Measurements from ENCODE around the gene THEMIS. TPM values are rescaled to one million over a fixed set of nuclear protein-coding genes. Genes with fewer than 3 reads are reported as not detected.

The THEMIS gene
- total and polyA plus RNA-seq, 2 of the 4 experiments (the other 2 are of a cell fraction): not detected

GRCh38 chr6:127921982-127922381, 21.1 kb upstream of the THEMIS start:
- H3K79me1 ChIP-seq (ENCODE audit: low read depth in 1 of 2, low read length in 2 of 2): no peaks in the 10 kb centered on the region
- no peak overlapping the region for H2BK120ac ChIP-seq (ENCODE audit: low read depth, low read length)
- H2BK20ac ChIP-seq (ENCODE audit: low read depth, low read length): no peak overlapping the region
- H3K27me3 ChIP-seq (ENCODE audit: control insufficient read depth, insufficient read depth, low read length): peaks cover 3% of the 10 kb centered on the region; the same call in 1 of the 2 replicates
- no peak overlapping the region for H3K23ac ChIP-seq (ENCODE audit: low read depth, low read length)
- POLR2A ChIA-PET (ENCODE audit: unreplicated experiment): no interaction called here
- no peak overlapping the region for H3K4ac ChIP-seq (ENCODE audit: low read depth, low read length)
- peaks cover 2% of the 10 kb centered on the region; the same call in 1 of the 2 replicates for H3K9me3 ChIP-seq (ENCODE audit: control insufficient read depth, insufficient read depth, low read length)
- CTCF ChIA-PET: no interaction called here
- TF ChIP-seq CHD1 (IDR thresholded peaks at IDR 0.05; ENCODE audit: low read depth, low read length): no peak
- TF ChIP-seq SMC3 (IDR thresholded peaks at IDR 0.05; ENCODE audit: low read depth, low read length): no peak
- no peak for TF ChIP-seq ELK1 (IDR thresholded peaks at IDR 0.05; ENCODE audit: borderline replicate concordance, low read depth, low read length)
- TF ChIP-seq POLR2A (IDR thresholded peaks at IDR 0.05; ENCODE audit: low read depth, low read length): no peak
- TF ChIP-seq FOS (IDR thresholded peaks at IDR 0.05; ENCODE audit: low read depth, low read length): no peak
- no peak for TF ChIP-seq BHLHE40 (IDR thresholded peaks at IDR 0.05; ENCODE audit: low read depth, low read length)
- no peak for TF ChIP-seq MAFK (IDR thresholded peaks at IDR 0.05; ENCODE audit: low read depth, low read length)
- no peak for TF ChIP-seq MAZ (IDR thresholded peaks at IDR 0.05; ENCODE audit: borderline replicate concordance, low read depth, low read length)
- TF ChIP-seq RAD21 (IDR thresholded peaks at IDR 0.05; ENCODE audit: low read length): no peak
- no peak for TF ChIP-seq MXI1 (IDR thresholded peaks at IDR 0.05; ENCODE audit: borderline replicate concordance, low read depth, low read length)
- no peak for TF ChIP-seq CTCF (conservative IDR thresholded peaks at IDR 0.05; ENCODE audit: low read depth, low read length)
- TF ChIP-seq RCOR1 (IDR thresholded peaks at IDR 0.05; ENCODE audit: insufficient replicate concordance, low read length): no peak
- TF ChIP-seq USF2 (IDR thresholded peaks at IDR 0.05; ENCODE audit: low read depth, low read length): no peak
- no peak for TF ChIP-seq RFX5 (IDR thresholded peaks at IDR 0.05; ENCODE audit: low read depth, low read length)
- TF ChIP-seq CEBPB (IDR thresholded peaks at IDR 0.05; ENCODE audit: low read depth, low read length): no peak
- H2BK15ac ChIP-seq (ENCODE audit: low read depth, low read length): no peak overlapping the region
- no peak overlapping the region for H2BK5ac ChIP-seq (ENCODE audit: low read depth, low read length, poor library complexity, severe bottlenecking)
- H4K5ac ChIP-seq (ENCODE audit: low read depth, low read length): no peak overlapping the region
- H3K18ac ChIP-seq (ENCODE audit: low read depth, low read length): no peak overlapping the region
- no peak overlapping the region for H4K8ac ChIP-seq (ENCODE audit: low read depth in 2 of 2, low read length in 2 of 2)
- H3K4me2 ChIP-seq (ENCODE audit: low read depth, low read length): no peak overlapping the region
- H2AK5ac ChIP-seq (ENCODE audit: low read depth, low read length): no peak overlapping the region
- no peak overlapping the region for H3K56ac ChIP-seq (ENCODE audit: extremely low read depth, insufficient read depth, low read length)
- in situ Hi-C loops (cut with MboI; ENCODE audit: low sequenced_read_pairs): no loop called here
- ATAC-seq (ENCODE audit: low read depth) (no peak), DNase-seq (no peak)
- H3K14ac ChIP-seq (replicated peaks; ENCODE audit: low read depth, low read length): no peak overlapping the region
- no peaks in the 10 kb centered on the region for H3K36me3 ChIP-seq (ENCODE audit: control insufficient read depth, insufficient read depth, low read length)
- no peak overlapping the region for H2AFZ ChIP-seq (replicated peaks; ENCODE audit: low read length, poor library complexity)
- H3K9ac ChIP-seq (ENCODE audit: low read depth, low read length): no peak overlapping the region
- no peak overlapping the region for H3K27ac ChIP-seq (ENCODE audit: insufficient read depth, low read length)
- H3K4me1 ChIP-seq (ENCODE audit: control insufficient read depth, insufficient read depth, low read length): no peaks in the 10 kb centered on the region
- intact Hi-C loops (cut with micrococcal nuclease): no loop called here
- dilution Hi-C loops (cut with HindIII; ENCODE audit: low sequenced_read_pairs, unreplicated experiment): no loop called here
- no peaks in the 10 kb centered on the region for H3K9me1 ChIP-seq (ENCODE audit: insufficient read depth, low read length)
- no TSS peak for BruUV-seq (replicated peaks)
- H2AK9ac ChIP-seq (replicated peaks; ENCODE audit: low read depth, low read length, poor library complexity): no peak overlapping the region
- H3K4me3 ChIP-seq (ENCODE audit: insufficient read depth, low read depth, low read length): no peak overlapping the region
- WGBS, 2 experiments (ENCODE audit: extremely low coverage in 2 of 2, insufficient read length in 1 of 2): no CpG with 5 or more reads among the region's 6 CpGs
- no peak overlapping the region for H4K91ac ChIP-seq (ENCODE audit: insufficient read depth, low read depth, low read length)
- no peaks in the 10 kb centered on the region for H4K20me1 ChIP-seq (ENCODE audit: insufficient read depth, low read length)

All from IMR-90 (cell line).